K562 (cell line): ENCODE measurements around the gene BICC1. TPM values are rescaled to one million over a fixed set of nuclear protein-coding genes. Genes with fewer than 3 reads are reported as not detected.

Experiments
- CC2D1A ChIP-seq: fragments of 450-650 bp; IDR thresholded peaks from 2 replicates; pipeline ENCODE4 v1.6.1; 2017; ENCODE audit warnings: mild to moderate bottlenecking
- DDX20 ChIP-seq: fragments of 450-650 bp; IDR thresholded peaks from 2 replicates; pipeline ENCODE4 v1.6.1; 2016; ENCODE audit warnings: missing genetic modification characterization, low read depth, mild to moderate bottlenecking, missing compliant biosample characterization, moderate library complexity
- EP300 ChIP-seq: IDR thresholded peaks from 2 replicates; pipeline ENCODE4 v1.6.1; 2012; ENCODE audit warnings: low read length, improper control_type of control experiment
- SREBF1 ChIP-seq: fragments of 150-350 bp; IDR thresholded peaks from 2 replicates; pipeline ENCODE4 v1.6.1; 2014; ENCODE audit warnings: antibody characterized with exemption, low read depth, low read length, borderline replicate concordance
- SUPT5H ChIP-seq: fragments of 450-650 bp; IDR thresholded peaks from 2 replicates; pipeline ENCODE4 v1.6.1; 2016
- ZNF778 ChIP-seq: fragments of 450-650 bp; formaldehyde crosslinking; IDR thresholded peaks from 2 replicates; pipeline ENCODE4 v1.4.0; 2020; ENCODE audit warnings: mild to moderate bottlenecking, moderate library complexity
- polyA plus RNA-seq, 8 experiments: library from polyadenylated mRNA; depleted of rRNA in 4 of 8; stranded (reverse) in 5 of 8; unstranded in 3 of 8; fragments of >200 nt; fragmentation: Nextera tagmentation in 2 of 8; fragmentation: Illumina TruSeq in 1 of 8; extraction: Ambion mirVana in 2 of 8; extraction: Trizol in 1 of 8; gene quantifications; 2 replicates each; pipeline versions ENCODE4 v1.2.1 to v1.2.3, GENCODE V29; 2011 to 2014; ENCODE audit warnings: inconsistent platforms in 1 of 8, missing spikeins in 1 of 8
- total RNA-seq, 7 experiments: library from RNA; depleted of rRNA in 6 of 7; stranded (reverse); fragments of >200 nt in 6 of 7; fragmentation: Illumina TruSeq in 2 of 7; extraction: Trizol in 2 of 7; gene quantifications; 2 replicates each; pipeline versions ENCODE4 v1.2.1 to v1.2.3, GENCODE V29; 2011 to 2021; ENCODE audit warnings: low replicate concordance in 1 of 7
- TF ChIP-seq, protein P1 (sequence below): sonication (generic); formaldehyde crosslinking; IDR thresholded peaks from 2 replicates; pipeline ENCODE4 v1.8.1; 2023; ENCODE audit warnings: missing genetic modification reagents, mild to moderate bottlenecking, borderline replicate concordance
- TF ChIP-seq, protein P2 (sequence below), 2 experiments: IDR thresholded peaks; 2 replicates each; pipeline ENCODE4 v1.6.1; 2011; ENCODE audit warnings: borderline replicate concordance in 1 of 2, control low read depth in 1 of 2, low read depth in 1 of 2, low read length in 1 of 2, mild to moderate bottlenecking in 1 of 2, mixed read lengths in 1 of 2, moderate library complexity in 1 of 2; ENCODE audit not compliant: insufficient read depth in 1 of 2, insufficient read length in 1 of 2, poor library complexity in 1 of 2, severe bottlenecking in 1 of 2; ENCODE audit errors: extremely low read depth in 1 of 2
- TF ChIP-seq, protein P3 (sequence below): fragments of 450-650 bp; formaldehyde crosslinking; IDR thresholded peaks from 2 replicates; pipeline ENCODE4 v1.4.0; 2020; ENCODE audit warnings: mild to moderate bottlenecking, mixed read lengths

BICC1 gene
- total and polyA plus RNA-seq, 9 of the 15 experiments (the other 6 are each of a cell fraction or from before 2014, with no cell fraction given): not detected

DNA sequence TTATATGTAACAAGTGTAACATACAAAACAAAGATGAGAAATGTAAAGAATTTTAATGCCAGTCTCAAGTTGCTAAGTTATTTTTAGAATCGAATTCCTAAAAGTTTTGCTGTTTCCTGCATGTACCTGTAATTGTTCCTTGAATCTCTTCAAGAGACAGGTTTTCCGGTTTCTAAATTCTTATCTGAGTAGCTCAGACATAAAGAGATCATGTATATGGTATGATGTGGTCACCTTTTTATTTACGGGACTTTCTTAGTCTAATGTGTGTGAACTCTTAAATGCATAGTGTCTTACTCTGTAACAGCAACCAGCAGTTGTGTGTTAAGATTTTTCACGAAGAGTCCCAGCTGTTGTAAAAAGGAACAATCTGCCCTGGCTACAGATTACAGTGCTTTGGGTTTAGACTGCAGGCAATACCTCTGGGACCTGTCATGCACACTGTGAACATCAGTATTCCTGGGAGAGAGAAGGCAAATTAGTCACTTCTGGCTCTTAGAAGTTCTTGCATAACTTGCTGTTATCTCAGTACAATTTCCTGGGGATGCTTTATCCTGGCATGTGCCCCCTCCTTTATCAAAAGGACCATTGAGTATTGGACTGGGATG, 263.4 kb downstream of the BICC1 start (continued):
- TF ChIP-seq, protein P1, sequence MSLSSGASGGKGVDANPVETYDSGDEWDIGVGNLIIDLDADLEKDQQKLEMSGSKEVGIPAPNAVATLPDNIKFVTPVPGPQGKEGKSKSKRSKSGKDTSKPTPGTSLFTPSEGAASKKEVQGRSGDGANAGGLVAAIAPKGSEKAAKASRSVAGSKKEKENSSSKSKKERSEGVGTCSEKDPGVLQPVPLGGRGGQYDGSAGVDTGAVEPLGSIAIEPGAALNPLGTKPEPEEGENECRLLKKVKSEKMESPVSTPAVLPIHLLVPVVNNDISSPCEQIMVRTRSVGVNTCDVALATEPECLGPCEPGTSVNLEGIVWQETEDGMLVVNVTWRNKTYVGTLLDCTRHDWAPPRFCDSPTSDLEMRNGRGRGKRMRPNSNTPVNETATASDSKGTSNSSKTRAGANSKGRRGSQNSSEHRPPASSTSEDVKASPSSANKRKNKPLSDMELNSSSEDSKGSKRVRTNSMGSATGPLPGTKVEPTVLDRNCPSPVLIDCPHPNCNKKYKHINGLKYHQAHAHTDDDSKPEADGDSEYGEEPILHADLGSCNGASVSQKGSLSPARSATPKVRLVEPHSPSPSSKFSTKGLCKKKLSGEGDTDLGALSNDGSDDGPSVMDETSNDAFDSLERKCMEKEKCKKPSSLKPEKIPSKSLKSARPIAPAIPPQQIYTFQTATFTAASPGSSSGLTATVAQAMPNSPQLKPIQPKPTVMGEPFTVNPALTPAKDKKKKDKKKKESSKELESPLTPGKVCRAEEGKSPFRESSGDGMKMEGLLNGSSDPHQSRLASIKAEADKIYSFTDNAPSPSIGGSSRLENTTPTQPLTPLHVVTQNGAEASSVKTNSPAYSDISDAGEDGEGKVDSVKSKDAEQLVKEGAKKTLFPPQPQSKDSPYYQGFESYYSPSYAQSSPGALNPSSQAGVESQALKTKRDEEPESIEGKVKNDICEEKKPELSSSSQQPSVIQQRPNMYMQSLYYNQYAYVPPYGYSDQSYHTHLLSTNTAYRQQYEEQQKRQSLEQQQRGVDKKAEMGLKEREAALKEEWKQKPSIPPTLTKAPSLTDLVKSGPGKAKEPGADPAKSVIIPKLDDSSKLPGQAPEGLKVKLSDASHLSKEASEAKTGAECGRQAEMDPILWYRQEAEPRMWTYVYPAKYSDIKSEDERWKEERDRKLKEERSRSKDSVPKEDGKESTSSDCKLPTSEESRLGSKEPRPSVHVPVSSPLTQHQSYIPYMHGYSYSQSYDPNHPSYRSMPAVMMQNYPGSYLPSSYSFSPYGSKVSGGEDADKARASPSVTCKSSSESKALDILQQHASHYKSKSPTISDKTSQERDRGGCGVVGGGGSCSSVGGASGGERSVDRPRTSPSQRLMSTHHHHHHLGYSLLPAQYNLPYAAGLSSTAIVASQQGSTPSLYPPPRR (CRISPR knock-in tag): no peak
- TF ChIP-seq ZNF778 (CRISPR knock-in tag) (no peak), SUPT5H (no peak), DDX20 (tag) (no peak), CC2D1A (no peak), EP300 (no peak), SREBF1 (no peak)
- TF ChIP-seq, protein P2, sequence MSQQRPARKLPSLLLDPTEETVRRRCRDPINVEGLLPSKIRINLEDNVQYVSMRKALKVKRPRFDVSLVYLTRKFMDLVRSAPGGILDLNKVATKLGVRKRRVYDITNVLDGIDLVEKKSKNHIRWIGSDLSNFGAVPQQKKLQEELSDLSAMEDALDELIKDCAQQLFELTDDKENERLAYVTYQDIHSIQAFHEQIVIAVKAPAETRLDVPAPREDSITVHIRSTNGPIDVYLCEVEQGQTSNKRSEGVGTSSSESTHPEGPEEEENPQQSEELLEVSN (IDR thresholded peaks at IDR 0.05; ENCODE audit: borderline replicate concordance in 1 of 2, extremely low read depth in 1 of 2, insufficient read depth in 1 of 2, insufficient read length in 1 of 2, low read depth in 1 of 2, low read length in 1 of 2, poor library complexity in 1 of 2, severe bottlenecking in 1 of 2): no peak
- TF ChIP-seq, protein P3, sequence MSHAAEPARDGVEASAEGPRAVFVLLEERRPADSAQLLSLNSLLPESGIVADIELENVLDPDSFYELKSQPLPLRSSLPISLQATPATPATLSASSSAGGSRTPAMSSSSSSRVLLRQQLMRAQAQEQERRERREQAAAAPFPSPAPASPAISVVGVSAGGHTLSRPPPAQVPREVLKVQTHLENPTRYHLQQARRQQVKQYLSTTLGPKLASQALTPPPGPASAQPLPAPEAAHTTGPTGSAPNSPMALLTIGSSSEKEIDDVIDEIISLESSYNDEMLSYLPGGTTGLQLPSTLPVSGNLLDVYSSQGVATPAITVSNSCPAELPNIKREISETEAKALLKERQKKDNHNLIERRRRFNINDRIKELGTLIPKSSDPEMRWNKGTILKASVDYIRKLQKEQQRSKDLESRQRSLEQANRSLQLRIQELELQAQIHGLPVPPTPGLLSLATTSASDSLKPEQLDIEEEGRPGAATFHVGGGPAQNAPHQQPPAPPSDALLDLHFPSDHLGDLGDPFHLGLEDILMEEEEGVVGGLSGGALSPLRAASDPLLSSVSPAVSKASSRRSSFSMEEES (CRISPR knock-in tag): no peak
- TF ChIP-seq, all 486 proteins: peak for 0
